Hepatocyte (in vitro differentiated cells): ENCODE measurements around the gene TMEM108.

Experiments
- CTCF ChIP-seq: fragments of 200-600 bp; sonication (generic); IDR thresholded peaks from 2 replicates; pipeline ENCODE4 v1.5.1; 2016; ENCODE audit warnings: antibody characterized with exemption, mild to moderate bottlenecking; ENCODE audit not compliant: poor library complexity
- EZH2 ChIP-seq: fragments of 200-600 bp; sonication (generic); IDR thresholded peaks from 2 replicates; pipeline ENCODE4 v1.6.1; 2016; ENCODE audit warnings: antibody characterized with exemption, mild to moderate bottlenecking, borderline replicate concordance

- TF ChIP-seq CTCF: no peak
- TF ChIP-seq EZH2: no peak
Measured at GRCh38 chr3:133187870-133188379, 149.7 kb downstream of the TMEM108 start.
